NCI-H446 treated with DMSO at 0.1 percent for 48 hours (cell line): ENCODE measurements around the gene HLA-DMB.
A peak's percentile ranks its signal among the peaks of the same experiment; 100 is the strongest.

Experiments
- DNase-seq: peaks from one replicate; lab custom pipeline; 2025; lab: John Stamatoyannopoulos, UW

HLA-DMB gene

GRCh38 chr6:32906539-32906938, 34.3 kb downstream of the HLA-DMB start:
- DNase-seq, result no peak

GRCh38 chr6:32905078-32905477, 35.8 kb downstream of the HLA-DMB start:
- no peak for DNase-seq

GRCh38 chr6:32903952-32904351, 36.9 kb downstream of the HLA-DMB start:
- no peak for DNase-seq

GRCh38 chr6:32895006-32895345, 45.9 kb downstream of the HLA-DMB start:
- no peak for DNase-seq

DNA sequence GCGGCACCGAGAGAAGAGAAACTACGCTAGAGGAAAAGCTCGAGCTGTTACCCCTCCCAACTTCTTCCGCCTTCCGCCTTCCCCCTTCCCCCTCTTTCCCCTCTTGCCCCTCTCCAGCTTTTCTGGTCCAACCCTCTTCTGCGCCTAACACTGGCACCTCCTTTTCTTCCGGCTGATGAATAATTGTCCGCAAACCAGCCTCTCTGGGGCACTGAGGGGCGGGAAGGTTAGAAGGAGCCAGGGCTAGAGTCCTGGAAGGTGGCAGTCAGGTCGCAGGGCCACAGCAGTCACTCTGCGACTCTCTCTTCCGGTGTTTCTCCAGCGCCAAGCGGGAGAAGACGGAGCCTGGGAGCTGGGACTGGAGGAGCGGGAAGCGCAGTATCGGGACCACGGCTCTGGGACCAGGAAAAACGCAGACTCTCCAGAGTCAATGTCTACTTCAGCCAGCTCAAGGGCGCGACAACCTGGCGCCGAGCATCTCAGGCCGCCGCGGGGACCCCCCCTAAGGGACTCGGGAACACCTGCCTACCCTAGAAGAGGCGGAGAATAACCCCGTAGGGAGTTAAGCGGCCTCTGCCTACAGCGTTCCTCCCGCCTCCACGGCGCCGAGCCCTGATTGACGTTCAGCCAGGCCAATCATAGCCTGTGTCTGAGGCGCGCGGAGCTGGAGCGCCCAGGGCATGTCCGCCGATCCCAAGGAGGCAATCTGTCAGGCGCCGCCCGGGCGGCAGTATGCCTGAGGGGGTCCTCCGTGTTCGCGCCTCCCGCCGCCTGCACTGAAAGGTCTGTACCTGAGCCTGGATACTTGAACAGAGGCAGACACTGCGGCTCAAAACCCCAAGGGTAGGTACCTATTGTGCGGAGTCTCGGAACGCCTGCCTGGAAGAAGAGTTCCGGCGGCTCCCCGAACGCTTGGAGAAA, 46.5 kb downstream of the HLA-DMB start:
- DNase-seq, result peak; percentile 79

- DNase-seq, result no peak
Observed at GRCh38 chr6:32890831-32891230, 50.0 kb downstream of the HLA-DMB start.

GRCh38 chr6:32889533-32889932, 51.3 kb downstream of the HLA-DMB start:
- DNase-seq, result no peak

DNA sequence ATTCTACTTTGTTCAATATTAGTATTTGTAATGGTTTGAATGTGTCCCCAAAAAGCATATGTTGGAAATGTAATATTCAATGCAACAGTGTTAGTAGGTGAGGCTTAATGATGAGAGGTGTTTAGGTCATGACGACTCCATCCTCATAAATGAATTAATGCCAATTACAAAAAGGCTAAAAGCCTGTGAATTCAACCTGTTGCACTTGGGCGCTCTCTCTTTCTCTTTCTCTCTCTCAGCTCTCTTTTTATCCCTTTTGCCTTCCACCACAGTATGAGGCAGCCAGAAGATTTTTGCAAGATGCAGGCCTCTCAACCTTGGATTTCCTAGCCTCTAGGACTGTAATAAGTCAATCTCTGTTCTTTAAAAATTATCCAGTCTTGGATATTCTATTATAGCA, 52.3 kb downstream of the HLA-DMB start:
- no peak for DNase-seq

- no peak for DNase-seq
Observed at GRCh38 chr6:32887616-32888015, 53.2 kb downstream of the HLA-DMB start.

GRCh38 chr6:32886681-32887383, 54.0 kb downstream of the HLA-DMB start:
- DNase-seq, result peak; percentile 48

GRCh38 chr6:32885698-32886286, 55.0 kb downstream of the HLA-DMB start:
- DNase-seq, result peak; percentile 49
